Muscle layer of colon (tissue), 2 donors: ENCODE data around the gene E4F1.

Source experiments
- H3K27ac ChIP-seq: one replicate; pipeline ENCODE4 v1.7.0; 2013; ENCODE audit warnings: low read depth, mild to moderate bottlenecking, low read length, moderate library complexity
- H3K27me3 ChIP-seq, 2 donors: one replicate each; pipeline ENCODE4 v1.7.0; 2013; ENCODE audit warnings: low read length in 2 of 2, mild to moderate bottlenecking in 2 of 2; ENCODE audit not compliant: insufficient read depth in 2 of 2, control insufficient read depth in 1 of 2
- H3K36me3 ChIP-seq: one replicate; pipeline ENCODE4 v1.7.0; 2013; ENCODE audit warnings: mild to moderate bottlenecking, low read length; ENCODE audit not compliant: insufficient read depth
- H3K4me1 ChIP-seq: one replicate; pipeline ENCODE4 v1.7.0; 2013; ENCODE audit warnings: mild to moderate bottlenecking, low read length; ENCODE audit not compliant: insufficient read depth
- H3K4me3 ChIP-seq, 2 donors: one replicate each; pipeline ENCODE4 v1.7.0; 2013; ENCODE audit warnings: low read length in 2 of 2, low read depth in 1 of 2, mild to moderate bottlenecking in 1 of 2, moderate library complexity in 1 of 2
- H3K9ac ChIP-seq: one replicate; pipeline ENCODE4 v1.7.0; 2013; ENCODE audit warnings: low read length
- H3K9me3 ChIP-seq: one replicate; pipeline ENCODE4 v1.7.0; 2013; ENCODE audit warnings: mild to moderate bottlenecking, low read length
- donor health status: abdominal sarcoma.
- donor health status: Adenocarcinoma of cecum.

Gene E4F1

GRCh38 chr16:2284001-2284770 lies 60.8 kb downstream of the E4F1 start:
- Histone ChIP-seq H3K36me3 (peaks cover 14% of the 10 kb centered on the region), H3K27ac (no peak overlapping the region), H3K9me3 (no peaks in the 10 kb centered on the region), H3K4me3 (no peak overlapping the region), H3K4me1 (no peaks in the 10 kb centered on the region), H3K27me3 (no peaks in the 10 kb centered on the region), H3K9ac (no peak overlapping the region)

- Histone ChIP-seq H3K4me3 (no peak overlapping the region), H3K27ac (no peak overlapping the region), H3K9ac (no peak overlapping the region), H3K4me1 (no peaks in the 10 kb centered on the region), H3K36me3 (peaks cover 14% of the 10 kb centered on the region), H3K9me3 (no peaks in the 10 kb centered on the region), H3K27me3 (no peaks in the 10 kb centered on the region)
Measured at GRCh38 chr16:2284797-2285576, 61.6 kb downstream of the E4F1 start.
